ENCODE measurements around the gene EXOC3L4.

- TF ChIP-seq CTCF (IDR thresholded peaks at IDR 0.05; ENCODE audit: low read length): no peak
- TF ChIP-seq EZH2 (IDR thresholded peaks at IDR 0.05; ENCODE audit: borderline replicate concordance, low read length): no peak
Observed at GRCh38 chr14:103100281-103101121, 6.0 kb downstream of the EXOC3L4 start.

All from OCI-LY1 (cell line).